ENCODE data around the gene AGPS.

DNA sequence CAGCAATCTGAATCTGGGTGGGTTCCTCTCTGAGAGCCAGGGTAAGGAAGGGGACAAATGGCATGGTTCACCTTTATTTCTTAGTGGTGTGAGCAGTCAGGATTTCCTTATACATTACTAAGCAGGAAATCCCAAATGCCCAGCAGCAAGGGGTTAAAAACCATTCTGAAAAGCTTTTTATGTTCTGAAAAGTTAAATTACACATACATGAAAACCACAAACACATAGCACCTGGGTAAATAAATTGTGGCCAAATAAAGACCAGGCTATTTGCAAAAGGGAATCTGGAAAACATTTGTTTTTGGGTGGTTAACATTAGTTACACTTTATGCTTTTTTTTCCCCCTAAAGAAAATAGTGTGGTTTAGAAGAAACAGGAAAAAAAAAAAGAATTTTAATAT lies 156.1 kb downstream of the AGPS start:
- no peak for TF ChIP-seq RFX5 (IDR thresholded peaks at IDR 0.05; ENCODE audit: low read depth, low read length)
- no peak for TF ChIP-seq ERF (CRISPR knock-in tag; IDR thresholded peaks at IDR 0.05)
- TF ChIP-seq NR2C2 (CRISPR knock-in tag; IDR thresholded peaks at IDR 0.05; ENCODE audit: borderline replicate concordance) = no peak
- no peak for TF ChIP-seq POLR2A (IDR thresholded peaks at IDR 0.05; ENCODE audit: insufficient read depth in 1 of 2, low read depth in 2 of 2, low read length in 2 of 2)
- TF ChIP-seq ZNF317 (CRISPR knock-in tag; IDR thresholded peaks at IDR 0.05) = no peak
- no peak for TF ChIP-seq POLR2AphosphoS5 (IDR thresholded peaks at IDR 0.05; ENCODE audit: low read depth, low read length)
- TF ChIP-seq, protein P1, sequence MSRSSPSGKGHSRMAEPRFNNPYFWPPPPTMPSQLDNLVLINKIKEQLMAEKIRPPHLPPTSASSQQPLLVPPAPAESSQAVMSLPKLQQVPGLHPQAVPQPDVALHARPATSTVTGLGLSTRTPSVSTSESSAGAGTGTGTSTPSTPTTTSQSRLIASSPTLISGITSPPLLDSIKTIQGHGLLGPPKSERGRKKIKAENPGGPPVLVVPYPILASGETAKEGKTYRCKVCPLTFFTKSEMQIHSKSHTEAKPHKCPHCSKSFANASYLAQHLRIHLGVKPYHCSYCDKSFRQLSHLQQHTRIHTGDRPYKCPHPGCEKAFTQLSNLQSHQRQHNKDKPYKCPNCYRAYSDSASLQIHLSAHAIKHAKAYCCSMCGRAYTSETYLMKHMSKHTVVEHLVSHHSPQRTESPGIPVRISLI (CRISPR knock-in tag; IDR thresholded peaks at IDR 0.05; ENCODE audit: borderline replicate concordance) = no peak
- TF ChIP-seq, protein P2, sequence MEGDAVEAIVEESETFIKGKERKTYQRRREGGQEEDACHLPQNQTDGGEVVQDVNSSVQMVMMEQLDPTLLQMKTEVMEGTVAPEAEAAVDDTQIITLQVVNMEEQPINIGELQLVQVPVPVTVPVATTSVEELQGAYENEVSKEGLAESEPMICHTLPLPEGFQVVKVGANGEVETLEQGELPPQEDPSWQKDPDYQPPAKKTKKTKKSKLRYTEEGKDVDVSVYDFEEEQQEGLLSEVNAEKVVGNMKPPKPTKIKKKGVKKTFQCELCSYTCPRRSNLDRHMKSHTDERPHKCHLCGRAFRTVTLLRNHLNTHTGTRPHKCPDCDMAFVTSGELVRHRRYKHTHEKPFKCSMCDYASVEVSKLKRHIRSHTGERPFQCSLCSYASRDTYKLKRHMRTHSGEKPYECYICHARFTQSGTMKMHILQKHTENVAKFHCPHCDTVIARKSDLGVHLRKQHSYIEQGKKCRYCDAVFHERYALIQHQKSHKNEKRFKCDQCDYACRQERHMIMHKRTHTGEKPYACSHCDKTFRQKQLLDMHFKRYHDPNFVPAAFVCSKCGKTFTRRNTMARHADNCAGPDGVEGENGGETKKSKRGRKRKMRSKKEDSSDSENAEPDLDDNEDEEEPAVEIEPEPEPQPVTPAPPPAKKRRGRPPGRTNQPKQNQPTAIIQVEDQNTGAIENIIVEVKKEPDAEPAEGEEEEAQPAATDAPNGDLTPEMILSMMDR (CRISPR knock-in tag; IDR thresholded peaks at IDR 0.05) = no peak
- no peak for TF ChIP-seq ZNF777 (CRISPR knock-in tag; IDR thresholded peaks at IDR 0.05)
- TF ChIP-seq, protein P3, sequence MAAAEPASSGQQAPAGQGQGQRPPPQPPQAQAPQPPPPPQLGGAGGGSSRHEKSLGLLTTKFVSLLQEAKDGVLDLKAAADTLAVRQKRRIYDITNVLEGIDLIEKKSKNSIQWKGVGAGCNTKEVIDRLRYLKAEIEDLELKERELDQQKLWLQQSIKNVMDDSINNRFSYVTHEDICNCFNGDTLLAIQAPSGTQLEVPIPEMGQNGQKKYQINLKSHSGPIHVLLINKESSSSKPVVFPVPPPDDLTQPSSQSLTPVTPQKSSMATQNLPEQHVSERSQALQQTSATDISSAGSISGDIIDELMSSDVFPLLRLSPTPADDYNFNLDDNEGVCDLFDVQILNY (CRISPR knock-in tag; conservative IDR thresholded peaks at IDR 0.05) = no peak
- no peak for TF ChIP-seq ZNF556 (CRISPR knock-in tag; IDR thresholded peaks at IDR 0.05; ENCODE audit: borderline replicate concordance)
